ENCODE measurements around the gene OR4F6. TPM values are rescaled to one million over a fixed set of nuclear protein-coding genes. Genes with fewer than 3 reads are reported as not detected.

OR4F6 gene
- total RNA-seq, 1 donor from 2014 or later: not detected

DNA sequence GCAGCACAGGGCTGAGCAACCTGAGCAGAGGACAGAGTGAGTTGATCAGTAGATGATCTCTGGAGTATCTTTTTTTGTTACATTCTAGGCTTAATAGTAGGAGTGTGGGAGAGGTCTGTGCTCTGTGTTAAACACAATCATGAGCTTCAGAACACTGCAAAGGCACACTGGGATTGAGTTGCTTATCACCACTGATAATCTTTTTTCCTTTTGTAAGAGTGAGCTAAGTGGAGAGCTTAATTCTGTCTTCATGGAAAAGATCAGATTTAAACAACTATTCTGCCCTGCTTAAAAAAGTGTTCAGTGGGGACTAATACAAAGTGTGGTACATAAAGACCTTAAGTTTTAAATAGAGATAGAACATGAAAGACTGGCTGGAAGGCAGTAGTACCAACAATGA, 1.1 kb downstream of the OR4F6 start:
- DNase-seq (ENCODE audit: low read depth, low spot score): no peak

DNA sequence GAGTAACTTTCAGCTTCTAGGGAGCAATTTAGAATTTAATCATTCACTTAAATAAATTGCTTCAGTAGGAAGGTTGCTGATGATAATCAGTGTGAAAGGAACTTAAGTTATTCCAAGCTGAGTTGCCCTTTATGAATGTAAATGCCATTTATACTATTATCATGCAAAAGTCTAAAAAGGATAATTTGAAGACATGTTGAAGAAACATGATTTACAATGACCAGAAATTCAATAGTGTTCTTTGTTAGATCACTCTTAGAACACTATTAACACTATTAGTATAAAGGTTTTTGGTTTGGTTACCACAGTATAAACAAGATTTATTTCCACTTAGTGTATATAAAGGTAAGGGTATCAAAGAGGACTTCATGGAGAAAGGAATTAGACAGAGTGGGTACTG, 1.6 kb downstream of the OR4F6 start:
- no peak for DNase-seq (ENCODE audit: low read depth, low spot score)

DNA sequence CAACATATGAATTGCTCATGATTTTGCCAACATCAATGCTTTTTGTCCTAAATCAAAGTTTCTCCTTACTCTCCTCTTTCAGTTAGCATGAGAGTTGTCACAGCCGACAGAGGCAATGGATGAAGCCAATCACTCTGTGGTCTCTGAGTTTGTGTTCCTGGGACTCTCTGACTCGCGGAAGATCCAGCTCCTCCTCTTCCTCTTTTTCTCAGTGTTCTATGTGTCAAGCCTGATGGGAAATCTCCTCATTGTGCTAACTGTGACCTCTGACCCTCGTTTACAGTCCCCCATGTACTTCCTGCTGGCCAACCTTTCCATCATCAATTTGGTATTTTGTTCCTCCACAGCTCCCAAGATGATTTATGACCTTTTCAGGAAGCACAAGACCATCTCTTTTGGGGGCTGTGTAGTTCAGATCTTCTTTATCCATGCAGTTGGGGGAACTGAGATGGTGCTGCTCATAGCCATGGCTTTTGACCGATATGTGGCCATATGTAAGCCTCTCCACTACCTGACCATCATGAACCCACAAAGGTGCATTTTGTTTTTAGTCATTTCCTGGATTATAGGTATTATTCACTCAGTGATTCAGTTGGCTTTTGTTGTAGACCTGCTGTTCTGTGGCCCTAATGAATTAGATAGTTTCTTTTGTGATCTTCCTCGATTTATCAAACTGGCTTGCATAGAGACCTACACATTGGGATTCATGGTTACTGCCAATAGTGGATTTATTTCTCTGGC, 2.5 kb downstream of the OR4F6 start:
- no peak for DNase-seq (ENCODE audit: low read depth, low spot score)

DNA sequence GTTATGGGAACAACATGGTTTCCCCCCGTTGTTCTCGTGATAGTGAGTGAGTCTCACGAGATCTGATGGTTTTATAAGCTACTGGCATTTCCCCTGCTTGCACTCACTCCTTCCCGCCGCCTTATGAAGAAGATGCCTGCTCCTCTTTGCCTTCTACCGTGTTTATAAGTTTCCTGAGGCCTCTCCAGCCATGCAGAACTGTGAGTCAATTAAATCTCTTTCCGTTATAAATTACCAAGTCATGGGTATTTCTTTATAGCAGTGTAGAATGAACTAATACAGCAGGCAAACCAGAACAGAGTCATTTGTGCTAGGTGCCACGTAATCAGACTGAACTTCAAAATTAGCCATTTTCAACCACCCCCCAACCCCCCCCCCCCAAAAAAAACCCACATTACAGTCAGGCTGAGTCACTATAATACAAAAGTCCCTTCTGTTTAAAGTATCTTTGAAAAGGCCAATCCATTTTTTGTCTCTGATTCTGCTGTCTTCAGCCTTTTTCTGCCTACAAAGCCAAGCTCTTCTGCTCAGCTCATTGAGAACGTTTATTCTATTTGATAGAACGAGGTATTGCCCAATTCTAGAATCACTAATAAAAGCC, 4.1 kb downstream of the OR4F6 start:
- no peak for DNase-seq (ENCODE audit: low read depth, low spot score)

DNA sequence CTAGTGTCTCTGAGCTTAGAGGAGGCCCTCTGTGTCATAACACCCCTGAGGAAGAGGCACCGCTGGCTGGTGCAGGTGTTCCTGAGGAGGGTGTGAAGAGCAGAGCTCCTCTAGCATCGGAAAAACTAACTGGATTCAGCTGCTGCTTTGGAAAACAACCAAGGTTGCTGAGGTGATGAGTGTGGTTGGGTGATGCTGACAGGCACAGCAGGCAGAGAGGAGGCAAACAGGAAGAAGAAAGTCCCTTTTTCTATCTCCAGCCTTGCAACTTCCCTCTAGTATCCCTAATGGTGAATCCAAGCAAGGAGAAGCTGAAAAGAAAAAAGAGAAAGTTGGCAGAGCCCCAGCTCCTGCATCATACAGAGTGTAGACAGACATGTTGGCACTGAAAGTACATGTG, 4.9 kb downstream of the OR4F6 start:
- no peak for DNase-seq (ENCODE audit: low read depth, low spot score)

DNA sequence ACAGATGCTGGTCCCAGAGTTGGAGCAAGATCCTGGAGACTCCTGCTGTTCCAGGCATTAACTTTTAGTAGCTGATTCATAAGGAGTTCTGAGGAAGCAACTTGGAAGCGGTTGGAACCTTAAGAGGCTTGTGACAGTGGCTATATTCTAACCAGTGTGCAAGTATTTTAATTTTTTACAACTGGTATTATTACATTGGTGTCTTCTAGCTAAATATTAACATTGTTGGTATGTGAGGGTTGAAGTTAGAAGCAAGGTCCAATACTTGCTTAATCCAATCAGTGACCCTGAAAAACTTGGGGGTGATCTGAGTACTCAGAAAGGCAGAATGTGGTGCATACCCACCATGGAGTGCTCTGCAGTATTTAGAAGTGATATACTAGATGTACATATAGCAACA, 7.1 kb downstream of the OR4F6 start:
- no peak for DNase-seq (ENCODE audit: low read depth, low spot score)

DNA sequence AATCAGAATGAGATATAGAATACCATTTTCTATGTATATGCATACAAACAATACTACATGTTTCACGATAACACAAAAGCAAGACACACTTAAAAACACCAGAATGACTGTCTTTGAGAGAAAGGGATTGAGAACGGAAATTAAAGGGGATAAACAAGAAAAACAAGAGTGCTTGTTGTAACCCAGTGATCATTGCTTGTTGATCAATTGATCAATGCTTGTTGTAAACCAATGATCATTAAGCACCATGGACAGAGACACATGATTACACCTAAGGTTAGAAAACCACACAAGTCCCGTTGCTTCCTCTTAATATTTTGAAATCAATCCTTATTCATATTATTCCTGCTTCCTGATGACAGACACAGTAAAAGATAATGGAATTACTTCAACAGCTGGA, 7.6 kb downstream of the OR4F6 start:
- DNase-seq (ENCODE audit: low read depth, low spot score): no peak

DNA sequence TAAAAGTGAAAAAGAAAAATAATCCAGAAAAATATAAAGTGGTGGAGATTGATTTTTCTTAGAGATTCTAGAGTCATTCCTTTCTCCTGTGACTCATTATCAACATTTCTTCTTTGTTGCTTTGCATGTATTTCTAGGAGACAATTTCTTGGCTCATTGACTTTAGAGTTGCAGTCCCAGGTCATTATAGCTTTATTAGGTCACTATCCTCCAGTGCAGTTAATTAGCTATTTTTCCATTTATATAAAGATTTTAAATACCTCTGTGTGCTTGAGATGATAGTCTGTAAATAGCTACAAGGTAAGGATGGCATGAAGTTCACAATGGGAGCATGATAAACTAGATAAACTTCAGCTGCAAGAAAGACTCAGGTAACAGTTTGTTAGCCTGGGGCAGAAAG, 8.6 kb downstream of the OR4F6 start, which contains the start of gene OR4F15:
OR4F15 (plus strand) TSS at position 301 of the 400 bp plus-strand sequence. CDS start 5,985 bp downstream, outside the sequence.
- DNase-seq (ENCODE audit: low read depth, low spot score): no peak

DNA sequence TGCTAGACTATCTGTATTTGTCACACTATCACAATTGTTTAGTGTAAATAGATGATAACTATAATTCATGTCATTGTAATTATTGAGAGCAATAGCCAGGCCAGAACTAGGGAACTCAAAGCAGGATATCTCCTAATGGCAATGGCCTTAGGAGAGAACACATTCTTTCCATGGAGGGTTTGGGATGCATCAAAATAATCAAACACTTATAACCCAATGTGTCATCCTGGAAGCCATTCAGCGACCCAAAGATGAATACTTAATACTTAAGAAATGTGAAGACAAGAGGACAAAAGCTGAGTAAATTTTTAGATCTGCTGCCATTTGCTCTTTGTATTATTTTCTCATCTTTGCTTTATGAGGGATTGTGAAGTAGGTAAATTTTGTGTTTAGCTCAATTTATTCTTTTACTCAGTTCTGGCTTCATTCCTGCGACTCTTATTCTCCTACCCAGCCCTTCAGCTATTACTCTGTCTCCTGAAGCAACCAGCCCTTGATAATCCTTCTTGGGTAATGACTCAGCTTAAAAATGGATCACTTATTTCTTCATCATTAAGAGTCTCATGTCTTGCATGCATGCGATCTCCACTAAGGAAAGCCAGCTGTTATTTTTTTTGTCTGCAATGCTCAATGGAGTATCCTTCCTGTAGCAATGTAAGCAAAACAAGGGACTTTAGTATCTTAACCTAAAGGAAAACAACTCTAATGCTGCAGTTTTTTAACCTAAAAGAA, 10.7 kb downstream of the OR4F6 start:
- DNase-seq (ENCODE audit: low read depth, low spot score): no peak

DNA sequence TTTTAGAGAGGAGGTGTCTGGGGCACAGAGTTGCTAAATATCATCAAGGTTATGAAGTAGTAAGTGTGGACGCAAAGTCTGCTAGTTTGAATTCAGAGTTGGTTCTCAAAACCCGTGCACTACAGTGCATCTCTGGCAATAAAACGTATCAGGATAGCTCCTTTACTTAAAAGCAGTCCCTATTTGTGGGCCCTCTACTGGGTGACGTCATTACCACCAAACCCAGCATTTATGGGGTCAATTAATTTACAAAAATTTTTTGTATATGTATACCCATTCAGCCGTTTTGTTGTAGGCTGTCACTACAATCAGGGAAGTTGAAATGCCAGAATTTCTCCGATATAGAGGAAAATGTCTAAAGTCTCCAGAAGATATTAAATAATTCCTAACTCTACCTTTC, 17.5 kb downstream of the OR4F6 start:
- DNase-seq (ENCODE audit: low read depth, low spot score): no peak

DNA sequence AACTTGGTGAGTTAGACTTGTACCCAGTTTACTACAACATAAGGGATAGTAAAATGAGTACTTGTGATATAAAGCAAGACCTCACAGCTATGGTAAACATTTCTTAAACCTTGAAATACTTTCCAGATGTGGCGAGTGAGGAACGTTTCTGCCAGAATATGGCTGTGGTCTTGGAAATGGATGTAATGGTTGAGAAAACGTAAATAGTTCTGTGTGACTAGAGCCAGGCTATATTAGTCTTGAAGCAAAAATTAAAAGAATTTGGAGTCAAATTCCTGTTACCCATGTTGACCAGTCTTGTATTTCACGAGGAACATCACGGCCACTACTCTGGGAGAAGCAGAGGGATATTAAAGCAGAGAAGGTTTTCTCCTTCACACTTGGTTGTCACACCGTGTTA, 23.9 kb downstream of the OR4F6 start:
- no peak for DNase-seq (ENCODE audit: low read depth, low spot score)

DNA sequence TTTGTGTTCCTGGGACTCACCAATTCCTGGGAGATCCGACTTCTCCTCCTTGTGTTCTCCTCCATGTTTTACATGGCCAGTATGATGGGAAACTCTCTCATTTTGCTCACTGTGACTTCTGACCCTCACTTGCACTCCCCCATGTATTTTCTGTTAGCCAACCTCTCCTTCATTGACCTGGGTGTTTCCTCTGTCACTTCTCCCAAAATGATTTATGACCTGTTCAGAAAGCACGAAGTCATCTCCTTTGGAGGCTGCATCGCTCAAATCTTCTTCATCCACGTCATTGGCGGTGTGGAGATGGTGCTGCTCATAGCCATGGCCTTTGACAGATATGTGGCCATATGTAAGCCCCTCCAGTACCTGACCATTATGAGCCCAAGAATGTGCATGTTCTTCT, 25.5 kb downstream of the OR4F6 start:
- DNase-seq (ENCODE audit: low read depth, low spot score): no peak

DNA sequence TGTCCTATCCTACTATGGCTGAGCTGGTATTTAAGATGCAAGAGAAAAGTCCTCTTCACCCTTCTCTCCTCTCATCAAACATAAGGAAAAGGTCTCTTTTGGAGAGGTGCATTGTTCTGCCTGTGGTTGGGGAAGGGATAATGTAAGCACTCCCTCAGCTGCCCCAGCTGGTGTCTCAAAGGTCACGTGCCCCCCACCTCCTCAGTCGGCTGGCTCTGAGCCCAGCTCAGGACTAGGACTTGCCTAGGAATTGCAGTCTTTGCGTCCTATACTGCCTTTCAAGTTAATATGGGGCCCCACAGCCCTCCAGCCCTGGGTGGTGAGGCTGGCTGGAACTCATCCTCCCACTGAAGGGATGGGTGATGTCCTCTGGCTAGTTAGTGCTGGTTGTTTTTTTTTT, 38.3 kb downstream of the OR4F6 start:
- DNase-seq (ENCODE audit: low read depth, low spot score): no peak

DNA sequence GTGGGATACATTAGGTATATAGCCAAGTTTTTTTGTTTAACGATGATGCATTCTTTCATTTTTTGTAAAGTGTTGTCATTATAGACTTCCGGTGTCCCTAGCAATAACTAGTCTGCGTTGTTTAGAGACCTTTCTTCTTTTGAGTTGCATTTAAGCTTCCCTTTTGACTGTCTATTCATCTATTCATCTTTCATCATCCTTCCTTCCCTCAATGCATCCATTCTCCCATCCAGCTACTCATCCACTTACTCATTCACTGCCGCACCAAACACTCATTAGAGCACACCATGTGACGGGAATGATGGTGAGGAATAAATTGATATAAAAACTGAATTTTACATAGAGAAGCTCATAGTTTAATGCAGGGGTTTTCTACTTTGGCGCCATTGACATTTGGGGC, 41.6 kb downstream of the OR4F6 start:
- DNase-seq (ENCODE audit: low read depth, low spot score): no peak

DNA sequence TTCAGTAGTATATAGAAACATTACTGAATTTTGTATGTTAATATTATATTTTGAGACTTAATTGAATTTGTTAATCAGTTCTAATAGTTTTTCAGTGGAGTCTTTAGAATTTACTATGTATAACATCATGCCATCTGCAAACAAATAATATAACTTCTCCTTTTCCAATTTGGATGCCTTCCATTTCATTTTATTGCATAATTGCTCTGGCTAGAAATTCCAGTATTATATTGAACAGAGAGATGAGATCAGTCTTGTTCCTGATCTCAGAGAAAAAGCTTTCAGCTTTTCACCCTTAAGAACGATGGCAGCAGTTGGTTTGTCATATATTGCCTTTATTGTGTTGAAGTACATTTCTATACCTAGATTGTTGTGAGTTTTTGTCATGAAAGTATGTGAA, 49.0 kb downstream of the OR4F6 start:
- DNase-seq (ENCODE audit: low read depth, low spot score): no peak

Other genes starting within 250 kb of the OR4F6 start
- gene TM2D3, start 151.1 kb upstream of the OR4F6 start, total RNA-seq: 33.5 and 41.8 TPM in 2 replicates
- gene TARS3, start 79.0 kb upstream of the OR4F6 start, total RNA-seq: 6.8 and 8.7 TPM in 2 replicates
- not detected in 2 replicates for gene OR4F15, start 8.7 kb downstream of the OR4F6 start, total RNA-seq

All from pulmonary artery endothelial cell (primary cell).